K562 (cell line): ENCODE measurements around the gene DIS3L2. TPM values are rescaled to one million over a fixed set of nuclear protein-coding genes. Genes with fewer than 3 reads are reported as not detected.

Source experiments
- BCL6 ChIP-seq: fragments of 250-450 bp; sonication (Bioruptor Pico); IDR thresholded peaks from 2 replicates; pipeline ENCODE4 v1.4.0; 2020
- BRCA1 ChIP-seq, 2 experiments: fragments of 450-650 bp in 1 of 2; sonication (generic) in 1 of 2; formaldehyde crosslinking in 1 of 2; IDR thresholded peaks; 2 replicates each; pipeline versions ENCODE4 v1.5.0 to v1.6.1; 2017 to 2020; ENCODE audit warnings: mild to moderate bottlenecking in 1 of 2, missing genetic modification reagents in 1 of 2
- CBX3 ChIP-seq, 2 experiments: IDR thresholded peaks; 1 replicate in 1 of 2; 2 replicates in 1 of 2; pipeline ENCODE4 v1.6.1; 2012; ENCODE audit warnings: inconsistent platforms in 2 of 2, low read length in 2 of 2, borderline replicate concordance in 1 of 2, control low read depth in 1 of 2
- HLTF ChIP-seq: fragments of 450-650 bp; IDR thresholded peaks from 2 replicates; pipeline ENCODE4 v1.6.1; 2016
- MECOM ChIP-seq: fragments of 250-450 bp; sonication (Bioruptor Pico); IDR thresholded peaks from 2 replicates; pipeline ENCODE4 v1.8.0; 2022; ENCODE audit warnings: inconsistent platforms
- POLR2A ChIP-seq: fragments of 450-650 bp; conservative IDR thresholded peaks from 2 replicates; pipeline ENCODE4 v1.6.1; 2016
- POU5F1 ChIP-seq: fragments of 150-350 bp; IDR thresholded peaks from 2 replicates; pipeline ENCODE4 v1.6.1; 2014; ENCODE audit warnings: borderline replicate concordance, low read length, low read depth, mild to moderate bottlenecking; ENCODE audit not compliant: partially characterized antibody
- ZNF707 ChIP-seq: fragments of 250-450 bp; sonication (Bioruptor Pico); conservative IDR thresholded peaks from 2 replicates; pipeline ENCODE4 v1.8.0; 2022; ENCODE audit warnings: inconsistent platforms, mild to moderate bottlenecking, moderate library complexity
- polyA plus RNA-seq, 8 experiments: library from polyadenylated mRNA; depleted of rRNA in 4 of 8; stranded (reverse) in 5 of 8; unstranded in 3 of 8; fragments of >200 nt; fragmentation: Nextera tagmentation in 2 of 8; fragmentation: Illumina TruSeq in 1 of 8; extraction: Ambion mirVana in 2 of 8; extraction: Trizol in 1 of 8; gene quantifications; 2 replicates each; pipeline versions ENCODE4 v1.2.1 to v1.2.3, GENCODE V29; 2011 to 2014; ENCODE audit warnings: inconsistent platforms in 1 of 8, missing spikeins in 1 of 8
- total RNA-seq, 7 experiments: library from RNA; depleted of rRNA in 6 of 7; stranded (reverse); fragments of >200 nt in 6 of 7; fragmentation: Illumina TruSeq in 2 of 7; extraction: Trizol in 2 of 7; gene quantifications; 2 replicates each; pipeline versions ENCODE4 v1.2.1 to v1.2.3, GENCODE V29; 2011 to 2021; ENCODE audit warnings: low replicate concordance in 1 of 7
- TF ChIP-seq, protein P1 (sequence below): fragments of 200-800 bp; sonication (Bioruptor generic); IDR thresholded peaks from 2 replicates; pipeline ENCODE4 v1.6.1; 2016; ENCODE audit warnings: missing genetic modification characterization, missing compliant biosample characterization

DIS3L2 gene
- total and polyA plus RNA-seq, 9 of the 15 experiments (the other 6 are each of a cell fraction or from before 2014, with no cell fraction given), result 1.5 to 19.2 (median 11.2) TPM

DNA sequence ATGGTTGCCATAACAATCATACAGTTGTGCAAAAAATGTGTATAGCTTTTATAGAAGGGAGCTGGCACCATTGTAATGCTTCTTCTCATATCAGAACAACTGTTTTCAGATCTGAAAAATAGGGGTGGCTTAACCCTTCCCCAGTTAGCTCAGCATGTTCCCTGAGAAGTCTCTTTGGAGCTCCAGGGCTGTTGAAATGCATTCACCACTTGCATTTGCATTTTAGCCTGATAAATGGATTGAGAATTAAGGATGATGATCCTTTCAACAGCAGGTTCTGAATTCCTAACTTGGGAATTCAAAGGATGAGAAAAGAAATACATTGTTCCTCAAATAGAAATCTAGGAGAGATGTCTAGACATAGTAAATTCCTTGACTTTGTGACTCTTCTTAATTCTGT lies 235.3 kb downstream of the DIS3L2 start (continued):
- TF ChIP-seq HLTF (no peak), MECOM (CRISPR knock-in tag) (no peak), CBX3 (IDR thresholded peaks at IDR 0.05; ENCODE audit: borderline replicate concordance in 1 of 2, low read length in 2 of 2) (no peak), POLR2A (no peak), BRCA1 (IDR thresholded peaks at IDR 0.05) (no peak), BRCA1 (CRISPR knock-in tag; IDR thresholded peaks at IDR 0.05) (no peak), BCL6 (CRISPR knock-in tag) (no peak), POU5F1 (no peak), ZNF707 (no peak)
- TF ChIP-seq, protein P1, sequence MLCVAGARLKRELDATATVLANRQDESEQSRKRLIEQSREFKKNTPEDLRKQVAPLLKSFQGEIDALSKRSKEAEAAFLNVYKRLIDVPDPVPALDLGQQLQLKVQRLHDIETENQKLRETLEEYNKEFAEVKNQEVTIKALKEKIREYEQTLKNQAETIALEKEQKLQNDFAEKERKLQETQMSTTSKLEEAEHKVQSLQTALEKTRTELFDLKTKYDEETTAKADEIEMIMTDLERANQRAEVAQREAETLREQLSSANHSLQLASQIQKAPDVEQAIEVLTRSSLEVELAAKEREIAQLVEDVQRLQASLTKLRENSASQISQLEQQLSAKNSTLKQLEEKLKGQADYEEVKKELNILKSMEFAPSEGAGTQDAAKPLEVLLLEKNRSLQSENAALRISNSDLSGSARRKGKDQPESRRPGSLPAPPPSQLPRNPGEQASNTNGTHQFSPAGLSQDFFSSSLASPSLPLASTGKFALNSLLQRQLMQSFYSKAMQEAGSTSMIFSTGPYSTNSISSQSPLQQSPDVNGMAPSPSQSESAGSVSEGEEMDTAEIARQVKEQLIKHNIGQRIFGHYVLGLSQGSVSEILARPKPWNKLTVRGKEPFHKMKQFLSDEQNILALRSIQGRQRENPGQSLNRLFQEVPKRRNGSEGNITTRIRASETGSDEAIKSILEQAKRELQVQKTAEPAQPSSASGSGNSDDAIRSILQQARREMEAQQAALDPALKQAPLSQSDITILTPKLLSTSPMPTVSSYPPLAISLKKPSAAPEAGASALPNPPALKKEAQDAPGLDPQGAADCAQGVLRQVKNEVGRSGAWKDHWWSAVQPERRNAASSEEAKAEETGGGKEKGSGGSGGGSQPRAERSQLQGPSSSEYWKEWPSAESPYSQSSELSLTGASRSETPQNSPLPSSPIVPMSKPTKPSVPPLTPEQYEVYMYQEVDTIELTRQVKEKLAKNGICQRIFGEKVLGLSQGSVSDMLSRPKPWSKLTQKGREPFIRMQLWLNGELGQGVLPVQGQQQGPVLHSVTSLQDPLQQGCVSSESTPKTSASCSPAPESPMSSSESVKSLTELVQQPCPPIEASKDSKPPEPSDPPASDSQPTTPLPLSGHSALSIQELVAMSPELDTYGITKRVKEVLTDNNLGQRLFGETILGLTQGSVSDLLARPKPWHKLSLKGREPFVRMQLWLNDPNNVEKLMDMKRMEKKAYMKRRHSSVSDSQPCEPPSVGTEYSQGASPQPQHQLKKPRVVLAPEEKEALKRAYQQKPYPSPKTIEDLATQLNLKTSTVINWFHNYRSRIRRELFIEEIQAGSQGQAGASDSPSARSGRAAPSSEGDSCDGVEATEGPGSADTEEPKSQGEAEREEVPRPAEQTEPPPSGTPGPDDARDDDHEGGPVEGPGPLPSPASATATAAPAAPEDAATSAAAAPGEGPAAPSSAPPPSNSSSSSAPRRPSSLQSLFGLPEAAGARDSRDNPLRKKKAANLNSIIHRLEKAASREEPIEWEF (CRISPR knock-in tag), result no peak
- TF ChIP-seq, all 486 proteins: peak for 0
